ENCODE measurements around the gene PNKP. TPM values are rescaled to one million over a fixed set of nuclear protein-coding genes. Genes with fewer than 3 reads are reported as not detected.

PNKP gene
- total and polyA plus RNA-seq, 10 of the 15 experiments (the other 5 are each of a cell fraction or from before 2014, with no cell fraction given), result 2.9 to 82.3 (median 33.2) TPM

- peak; percentile 74 for TF ChIP-seq CEBPZ (IDR thresholded peaks at IDR 0.05; ENCODE audit: low read depth, low read length)
- TF ChIP-seq NBN (IDR thresholded peaks at IDR 0.05), result no peak
- no peak for TF ChIP-seq RAD21 (IDR thresholded peaks at IDR 0.05; ENCODE audit: insufficient read depth, low read depth, low read length)
- no peak for TF ChIP-seq SUZ12 (IDR thresholded peaks at IDR 0.05; ENCODE audit: unreplicated experiment)
- no peak for TF ChIP-seq RBBP5 (conservative IDR thresholded peaks at IDR 0.05)
- no peak for TF ChIP-seq SREBF2 (IDR thresholded peaks at IDR 0.05; ENCODE audit: low read length)
- TF ChIP-seq SPI1 (IDR thresholded peaks at IDR 0.05; ENCODE audit: borderline replicate concordance, insufficient read depth, low read depth, low read length), result peak; percentile 38; the same call in 1 of the 2 replicates
- TF ChIP-seq ZNF207 (IDR thresholded peaks at IDR 0.05; ENCODE audit: borderline replicate concordance), result no peak
- TF ChIP-seq, protein P1, sequence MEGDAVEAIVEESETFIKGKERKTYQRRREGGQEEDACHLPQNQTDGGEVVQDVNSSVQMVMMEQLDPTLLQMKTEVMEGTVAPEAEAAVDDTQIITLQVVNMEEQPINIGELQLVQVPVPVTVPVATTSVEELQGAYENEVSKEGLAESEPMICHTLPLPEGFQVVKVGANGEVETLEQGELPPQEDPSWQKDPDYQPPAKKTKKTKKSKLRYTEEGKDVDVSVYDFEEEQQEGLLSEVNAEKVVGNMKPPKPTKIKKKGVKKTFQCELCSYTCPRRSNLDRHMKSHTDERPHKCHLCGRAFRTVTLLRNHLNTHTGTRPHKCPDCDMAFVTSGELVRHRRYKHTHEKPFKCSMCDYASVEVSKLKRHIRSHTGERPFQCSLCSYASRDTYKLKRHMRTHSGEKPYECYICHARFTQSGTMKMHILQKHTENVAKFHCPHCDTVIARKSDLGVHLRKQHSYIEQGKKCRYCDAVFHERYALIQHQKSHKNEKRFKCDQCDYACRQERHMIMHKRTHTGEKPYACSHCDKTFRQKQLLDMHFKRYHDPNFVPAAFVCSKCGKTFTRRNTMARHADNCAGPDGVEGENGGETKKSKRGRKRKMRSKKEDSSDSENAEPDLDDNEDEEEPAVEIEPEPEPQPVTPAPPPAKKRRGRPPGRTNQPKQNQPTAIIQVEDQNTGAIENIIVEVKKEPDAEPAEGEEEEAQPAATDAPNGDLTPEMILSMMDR (IDR thresholded peaks at IDR 0.05 in 2 of 3, conservative IDR thresholded peaks at IDR 0.05 in 1 of 3; ENCODE audit: control insufficient read depth in 2 of 3, extremely low read depth in 1 of 3, insufficient read depth in 1 of 3, low read depth in 3 of 3, low read length in 3 of 3), result no peak
- no peak for TF ChIP-seq BHLHE40 (IDR thresholded peaks at IDR 0.05; ENCODE audit: borderline replicate concordance in 1 of 2, low read depth in 2 of 2, low read length in 1 of 2)
- no peak; the same call in 1 of the 2 replicates for TF ChIP-seq EED (IDR thresholded peaks at IDR 0.05; ENCODE audit: low read depth)
- TF ChIP-seq GABPA (IDR thresholded peaks at IDR 0.05; ENCODE audit: low read depth), result peak; percentile 92
- TF ChIP-seq, protein P2, sequence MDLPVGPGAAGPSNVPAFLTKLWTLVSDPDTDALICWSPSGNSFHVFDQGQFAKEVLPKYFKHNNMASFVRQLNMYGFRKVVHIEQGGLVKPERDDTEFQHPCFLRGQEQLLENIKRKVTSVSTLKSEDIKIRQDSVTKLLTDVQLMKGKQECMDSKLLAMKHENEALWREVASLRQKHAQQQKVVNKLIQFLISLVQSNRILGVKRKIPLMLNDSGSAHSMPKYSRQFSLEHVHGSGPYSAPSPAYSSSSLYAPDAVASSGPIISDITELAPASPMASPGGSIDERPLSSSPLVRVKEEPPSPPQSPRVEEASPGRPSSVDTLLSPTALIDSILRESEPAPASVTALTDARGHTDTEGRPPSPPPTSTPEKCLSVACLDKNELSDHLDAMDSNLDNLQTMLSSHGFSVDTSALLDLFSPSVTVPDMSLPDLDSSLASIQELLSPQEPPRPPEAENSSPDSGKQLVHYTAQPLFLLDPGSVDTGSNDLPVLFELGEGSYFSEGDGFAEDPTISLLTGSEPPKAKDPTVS (IDR thresholded peaks at IDR 0.05; ENCODE audit: low read depth, low read length), result 0 out of 2 replicates have a peak, but pooled peaks have one; percentile 7
- TF ChIP-seq RFX5 (IDR thresholded peaks at IDR 0.05; ENCODE audit: low read depth, low read length), result no peak
- no peak for TF ChIP-seq TCF12 (IDR thresholded peaks at IDR 0.05; ENCODE audit: low read depth, low read length)
- no peak for TF ChIP-seq IRF4 (IDR thresholded peaks at IDR 0.05; ENCODE audit: low read depth, low read length)
- no peak for TF ChIP-seq ETV6 (conservative IDR thresholded peaks at IDR 0.05 in 1 of 2, IDR thresholded peaks at IDR 0.05 in 1 of 2; ENCODE audit: borderline replicate concordance in 1 of 2, low read depth in 1 of 2)
- no peak for TF ChIP-seq E2F8 (IDR thresholded peaks at IDR 0.05; ENCODE audit: low read depth, partially characterized antibody)
- no peak for TF ChIP-seq RELA (IDR thresholded peaks at IDR 0.05; ENCODE audit: borderline replicate concordance, partially characterized antibody)
- TF ChIP-seq MXI1 (IDR thresholded peaks at IDR 0.05; ENCODE audit: low read depth, low read length), result no peak
Measured at GRCh38 chr19:49875857-49876421, 8.6 kb upstream of the PNKP start (continued).
